K562 (cell line): ENCODE results near the gene PRKAR2B. TPM values are rescaled to one million over a fixed set of nuclear protein-coding genes. Genes with fewer than 3 reads are reported as not detected.

Source experiments
- BACH1 ChIP-seq: fragments of 200-800 bp; sonication (Bioruptor generic); IDR thresholded peaks from 2 replicates; pipeline ENCODE4 v1.6.1; 2016; ENCODE audit warnings: missing genetic modification characterization, missing compliant biosample characterization
- BCLAF1 ChIP-seq, 2 experiments: fragments of 450-650 bp in 1 of 2; IDR thresholded peaks; 2 replicates each; pipeline ENCODE4 v1.6.1; 2011 to 2017; ENCODE audit warnings: low read depth in 2 of 2, antibody characterized with exemption in 1 of 2, borderline replicate concordance in 1 of 2, low read length in 1 of 2, mild to moderate bottlenecking in 1 of 2, mixed read lengths in 1 of 2; ENCODE audit not compliant: control insufficient read depth in 1 of 2
- CAMTA2 ChIP-seq: fragments of 250-450 bp; sonication (Bioruptor Pico); conservative IDR thresholded peaks from 2 replicates; pipeline ENCODE4 v1.5.1; 2022
- CBX3 ChIP-seq, 2 experiments: IDR thresholded peaks; 1 replicate in 1 of 2; 2 replicates in 1 of 2; pipeline ENCODE4 v1.6.1; 2012; ENCODE audit warnings: inconsistent platforms in 2 of 2, low read length in 2 of 2, borderline replicate concordance in 1 of 2, control low read depth in 1 of 2
- E2F6 ChIP-seq, 2 experiments: IDR thresholded peaks; 2 replicates each; pipeline ENCODE4 v1.6.1; 2011; ENCODE audit warnings: borderline replicate concordance in 1 of 2, control low read depth in 1 of 2, low read depth in 1 of 2, low read length in 1 of 2, mild to moderate bottlenecking in 1 of 2, mixed read lengths in 1 of 2, moderate library complexity in 1 of 2; ENCODE audit not compliant: insufficient read depth in 1 of 2, insufficient read length in 1 of 2, poor library complexity in 1 of 2, severe bottlenecking in 1 of 2; ENCODE audit errors: extremely low read depth in 1 of 2
- NR4A1 ChIP-seq, 2 experiments: fragments of 250-450 bp in 1 of 2; fragments of 450-650 bp in 1 of 2; sonication (Bioruptor Pico) in 1 of 2; IDR thresholded peaks; 2 replicates each; pipeline versions ENCODE4 v1.4.0 to v1.6.1; 2016 to 2020; ENCODE audit warnings: mild to moderate bottlenecking in 2 of 2, missing compliant biosample characterization in 1 of 2, missing genetic modification characterization in 1 of 2, moderate library complexity in 1 of 2
- RBM14 ChIP-seq: fragments of 200-400 bp; formaldehyde crosslinking; IDR thresholded peaks from 2 replicates; pipeline ENCODE4 v1.6.1; 2018; ENCODE audit warnings: low read depth, mild to moderate bottlenecking, low read length, moderate library complexity, borderline replicate concordance; ENCODE audit not compliant: insufficient read depth
- TSHZ1 ChIP-seq: fragments of 250-450 bp; sonication (Bioruptor Pico); IDR thresholded peaks from 2 replicates; pipeline ENCODE4 v1.4.0; 2020; ENCODE audit warnings: mild to moderate bottlenecking, moderate library complexity
- UBTF ChIP-seq, 2 experiments: IDR thresholded peaks; 2 replicates each; pipeline ENCODE4 v1.6.1; 2012; ENCODE audit warnings: improper control_type of control experiment in 2 of 2, low read depth in 2 of 2, low read length in 2 of 2, borderline replicate concordance in 1 of 2
- ZNF175 ChIP-seq: fragments of 200-800 bp; sonication (Bioruptor generic); IDR thresholded peaks from 2 replicates; pipeline ENCODE4 v1.6.1; 2016; ENCODE audit warnings: low read depth, mild to moderate bottlenecking, missing genetic modification characterization, missing compliant biosample characterization
- ZNF778 ChIP-seq: fragments of 450-650 bp; formaldehyde crosslinking; IDR thresholded peaks from 2 replicates; pipeline ENCODE4 v1.4.0; 2020; ENCODE audit warnings: mild to moderate bottlenecking, moderate library complexity
- polyA plus RNA-seq, 8 experiments: library from polyadenylated mRNA; depleted of rRNA in 4 of 8; stranded (reverse) in 5 of 8; unstranded in 3 of 8; fragments of >200 nt; fragmentation: Nextera tagmentation in 2 of 8; fragmentation: Illumina TruSeq in 1 of 8; extraction: Ambion mirVana in 2 of 8; extraction: Trizol in 1 of 8; gene quantifications; 2 replicates each; pipeline versions ENCODE4 v1.2.1 to v1.2.3, GENCODE V29; 2011 to 2014; ENCODE audit warnings: inconsistent platforms in 1 of 8, missing spikeins in 1 of 8
- total RNA-seq, 7 experiments: library from RNA; depleted of rRNA in 6 of 7; stranded (reverse); fragments of >200 nt in 6 of 7; fragmentation: Illumina TruSeq in 2 of 7; extraction: Trizol in 2 of 7; gene quantifications; 2 replicates each; pipeline versions ENCODE4 v1.2.1 to v1.2.3, GENCODE V29; 2011 to 2021; ENCODE audit warnings: low replicate concordance in 1 of 7

The PRKAR2B gene
- total and polyA plus RNA-seq, 9 of the 15 experiments (the other 6 are each of a cell fraction or from before 2014, with no cell fraction given): 59.0 to 173 (median 129) TPM

GRCh38 chr7:107111196-107111595, 66.7 kb downstream of the PRKAR2B start (continued):
- no peak for TF ChIP-seq E2F6 (IDR thresholded peaks at IDR 0.05; ENCODE audit: borderline replicate concordance in 1 of 2, extremely low read depth in 1 of 2, insufficient read depth in 1 of 2, insufficient read length in 1 of 2, low read depth in 1 of 2, low read length in 1 of 2, poor library complexity in 1 of 2, severe bottlenecking in 1 of 2)
- no peak for TF ChIP-seq TSHZ1
- TF ChIP-seq CBX3 (IDR thresholded peaks at IDR 0.05; ENCODE audit: borderline replicate concordance in 1 of 2, low read length in 2 of 2): no peak
- no peak for TF ChIP-seq BCLAF1 (IDR thresholded peaks at IDR 0.05; ENCODE audit: borderline replicate concordance in 1 of 2, control insufficient read depth in 1 of 2, low read depth in 2 of 2, low read length in 1 of 2)
- TF ChIP-seq BACH1 (tag): no peak
- TF ChIP-seq ZNF778 (CRISPR knock-in tag): no peak
- TF ChIP-seq NR4A1 (CRISPR knock-in tag; IDR thresholded peaks at IDR 0.05): no peak
- TF ChIP-seq NR4A1 (tag; IDR thresholded peaks at IDR 0.05): no peak
- no peak for TF ChIP-seq ZNF175 (CRISPR knock-in tag)
- TF ChIP-seq RBM14: no peak
- TF ChIP-seq CAMTA2 (CRISPR knock-in tag): no peak
- no peak for TF ChIP-seq UBTF (IDR thresholded peaks at IDR 0.05; ENCODE audit: borderline replicate concordance in 1 of 2, low read depth in 2 of 2, low read length in 2 of 2)
